NOMO-1 (cell line): ENCODE results near the gene COPS6.
A peak's percentile ranks its signal among the peaks of the same experiment; 100 is the strongest.

Experiments used
- DNase-seq, 2 experiments: peaks; one replicate each; lab custom pipeline; 2025; ENCODE audit not compliant: unreplicated experiment in 2 of 2; lab: John Stamatoyannopoulos, UW

The COPS6 gene

DNA sequence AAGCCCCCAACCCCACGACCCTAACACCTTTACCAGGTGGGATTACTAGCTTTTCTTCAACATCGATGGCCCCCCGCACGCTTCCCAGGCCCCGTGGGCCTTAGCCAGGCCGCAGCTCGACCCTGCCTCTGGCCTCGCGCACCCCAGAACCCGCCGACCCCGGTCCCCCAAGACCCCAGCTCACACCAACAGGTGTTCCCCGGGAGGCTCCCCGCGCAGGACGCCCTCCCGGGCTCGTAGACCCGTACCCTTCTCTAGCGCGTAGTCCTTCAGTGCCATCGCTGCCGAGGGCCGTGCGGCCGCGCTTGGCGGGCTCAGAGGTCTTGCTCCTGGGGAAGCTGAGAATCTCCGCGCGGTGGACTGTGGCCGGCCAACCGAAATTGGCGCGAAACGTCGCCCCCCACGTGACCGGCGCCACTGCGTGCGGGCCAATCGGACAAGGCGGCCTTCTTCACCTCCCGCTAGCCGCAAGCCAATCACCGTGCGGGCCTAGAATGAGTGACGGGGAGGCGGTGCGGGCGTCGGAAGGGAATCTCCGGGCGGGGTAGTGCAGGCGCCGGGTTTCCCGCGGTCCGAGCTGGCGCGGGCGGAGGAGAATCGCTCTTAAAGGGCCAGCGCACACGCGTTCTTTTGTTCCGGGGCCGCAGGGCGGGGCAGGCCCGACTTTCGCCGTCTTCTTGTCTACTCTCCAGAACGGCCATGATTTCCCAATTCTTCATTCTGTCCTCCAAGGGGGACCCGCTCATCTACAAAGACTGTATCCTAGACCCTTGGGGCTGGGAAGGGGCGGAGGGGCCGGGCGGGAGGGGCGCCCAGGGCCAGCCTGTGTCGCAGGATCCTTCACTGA, 12.5 kb downstream of the COPS6 start, which contains the start of the genes AP4M1 and MCM7:
Gene AP4M1, plus strand, starts transcription at position 628 of the 847 bp plus-strand sequence. Its CDS starts 72 bp downstream, at position 700.
Gene MCM7, minus strand, starts transcription at position 382 of the 847 bp plus-strand sequence. Its CDS starts 103 bp downstream, at position 279.
- peak; percentile 100 for DNase-seq

DNA sequence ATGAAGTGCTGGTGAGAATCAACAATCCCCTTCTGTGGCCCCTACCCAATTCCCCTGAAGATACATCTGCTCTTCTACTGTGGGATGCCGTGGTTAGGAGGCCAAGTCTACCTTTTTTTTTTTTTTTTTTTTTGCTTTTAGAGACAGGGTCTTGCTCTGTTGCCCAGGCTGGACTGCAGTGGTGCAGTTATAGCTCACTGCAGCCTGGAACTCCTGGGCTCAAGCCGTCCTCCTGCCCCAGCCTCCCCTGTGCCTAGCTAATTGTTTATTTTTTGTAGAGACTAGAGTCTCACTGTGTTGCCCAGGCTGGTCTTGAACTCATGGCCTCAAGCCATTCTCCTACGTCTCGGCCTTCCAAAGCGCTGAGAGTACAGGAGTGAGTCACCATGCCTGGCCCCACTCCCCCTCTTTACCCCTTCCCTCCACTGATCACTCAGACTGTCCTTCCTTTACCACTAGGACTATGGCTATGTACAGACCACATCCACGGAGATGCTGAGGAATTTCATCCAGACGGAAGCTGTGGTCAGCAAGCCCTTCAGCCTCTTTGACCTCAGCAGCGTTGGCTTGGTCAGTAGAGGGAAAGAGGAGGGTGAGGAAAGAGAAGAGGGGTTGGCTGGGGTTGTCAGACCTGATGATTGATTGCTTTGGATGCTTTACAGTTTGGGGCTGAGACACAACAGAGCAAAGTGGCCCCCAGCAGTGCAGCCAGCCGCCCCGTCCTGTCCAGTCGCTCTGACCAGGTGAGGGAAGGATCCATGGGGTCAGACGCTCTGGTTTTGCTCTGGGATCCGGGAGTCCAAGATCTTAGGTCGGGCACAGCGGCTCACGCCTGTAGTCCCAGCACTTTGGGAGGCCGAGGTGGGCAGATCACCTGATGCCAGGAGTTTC, 14.4 kb downstream of the COPS6 start:
- DNase-seq, result no peak

DNA sequence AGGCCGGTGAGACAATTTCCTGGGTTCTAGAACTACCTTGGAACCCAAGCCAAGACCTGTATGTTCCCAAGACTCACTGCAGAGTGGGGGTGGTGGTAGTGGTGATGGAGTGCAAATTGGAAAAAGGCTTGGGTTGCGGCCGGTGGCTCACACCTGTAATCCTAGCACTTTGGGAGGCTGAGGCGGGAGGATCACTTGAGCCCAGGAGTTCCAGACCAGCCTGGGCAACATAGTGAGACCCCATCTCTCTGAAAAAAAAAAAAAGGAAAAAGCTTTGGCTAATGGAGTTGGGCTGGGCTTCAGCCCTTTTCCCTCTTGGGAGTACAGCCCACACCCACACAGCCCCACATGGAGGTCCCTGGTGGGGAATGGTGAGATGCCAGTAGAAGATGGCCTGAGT, 16.8 kb downstream of the COPS6 start:
- no peak for DNase-seq

DNA sequence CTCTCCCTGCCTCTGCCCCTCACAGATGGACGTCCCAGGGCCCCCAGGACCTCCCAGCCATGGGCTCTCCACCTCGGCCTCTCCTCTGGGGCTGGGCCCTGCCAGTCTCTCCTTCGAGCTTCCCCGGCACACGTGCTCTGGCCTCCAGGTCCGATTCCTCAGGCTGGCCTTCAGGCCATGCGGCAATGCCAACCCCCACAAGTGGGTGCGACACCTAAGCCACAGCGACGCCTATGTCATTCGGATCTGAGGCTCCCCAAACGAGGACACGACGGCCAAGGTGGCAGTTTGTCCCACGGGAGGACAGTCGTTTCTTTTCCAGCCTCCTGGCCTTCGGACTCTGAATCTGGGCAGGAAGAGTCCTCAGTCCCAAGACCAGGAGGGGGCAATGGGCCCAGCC, 17.9 kb downstream of the COPS6 start:
- no peak for DNase-seq

DNA sequence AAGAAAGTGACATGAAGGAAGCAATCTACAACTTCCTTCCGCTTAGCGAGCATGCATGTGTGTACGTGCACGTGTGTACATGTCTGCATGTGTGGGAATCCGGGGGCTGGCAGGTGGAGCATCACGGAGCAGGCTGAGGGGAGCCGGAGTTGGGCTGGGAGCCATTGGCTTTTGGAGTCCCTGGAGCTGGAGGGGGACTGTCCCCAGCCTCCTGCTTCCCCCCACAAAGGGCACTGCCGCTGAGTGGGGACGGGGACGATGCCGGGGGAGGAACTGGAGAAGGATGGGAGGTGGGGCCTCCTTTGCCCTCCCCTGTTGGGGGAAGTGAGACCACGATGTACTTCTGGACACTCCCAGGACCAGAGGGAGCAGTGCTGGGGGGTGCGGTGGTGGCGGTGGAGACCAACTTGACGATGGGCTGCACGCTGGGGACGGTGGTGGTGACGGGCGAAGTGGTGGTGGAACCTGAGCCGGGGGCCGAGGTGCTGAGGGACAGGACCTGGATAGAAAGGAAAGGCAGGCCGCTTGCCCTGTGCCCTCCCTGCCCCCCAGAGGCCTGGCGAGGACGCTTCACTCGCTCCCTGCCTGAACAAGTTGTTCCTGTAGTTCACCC, 18.5 kb downstream of the COPS6 start:
- no peak for DNase-seq

DNA sequence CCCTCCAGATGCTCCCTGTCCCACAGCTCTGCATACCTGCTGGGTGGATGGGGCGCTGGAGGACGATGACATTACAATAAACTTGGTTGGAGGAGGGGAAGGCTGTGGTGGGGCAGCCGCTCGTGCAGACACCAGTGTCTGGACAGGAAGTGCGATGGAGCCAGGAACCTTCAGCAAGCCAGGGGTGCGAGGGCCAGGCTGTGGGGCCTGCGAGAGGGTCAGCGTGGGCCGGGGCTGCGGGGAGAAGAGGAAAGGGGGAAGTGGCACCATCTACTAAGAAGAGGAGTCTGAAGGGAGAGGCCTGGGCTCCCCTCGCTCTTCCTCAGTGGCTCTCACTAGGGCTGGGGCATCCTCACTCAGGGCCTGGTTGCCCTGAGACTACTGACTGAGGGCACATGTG, 19.1 kb downstream of the COPS6 start:
- DNase-seq, result no peak

DNA sequence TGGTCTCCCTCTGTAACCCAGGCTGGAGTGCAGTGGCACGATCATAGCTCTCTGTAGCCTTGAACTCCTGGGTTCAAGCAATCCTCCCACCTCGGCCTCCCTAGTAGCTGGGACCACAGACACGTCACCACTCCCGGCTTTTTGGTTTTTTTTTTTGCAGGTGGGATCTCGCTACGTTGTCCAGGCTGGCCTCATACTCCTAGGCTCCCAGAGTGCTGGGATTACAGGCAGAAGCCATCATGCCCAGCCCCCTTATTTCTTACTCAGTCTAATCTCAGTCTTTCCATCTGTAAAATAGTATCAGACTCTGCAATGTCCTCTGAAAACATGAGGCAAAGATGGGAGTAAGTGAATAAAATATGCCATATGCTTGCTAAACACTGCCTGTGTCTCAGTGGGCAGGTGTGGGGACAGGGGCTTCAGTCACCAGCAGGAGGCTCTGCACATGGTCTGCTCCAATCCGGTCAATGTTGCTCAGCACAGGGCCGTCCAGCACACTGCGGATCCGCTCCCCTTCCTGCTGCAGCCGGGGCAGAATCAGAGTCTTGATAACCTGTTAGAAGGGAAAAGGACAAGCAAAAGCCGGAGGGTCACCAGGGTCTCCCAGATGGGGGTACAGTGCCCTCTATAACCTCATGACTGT, 20.9 kb downstream of the COPS6 start:
- DNase-seq, result no peak

DNA sequence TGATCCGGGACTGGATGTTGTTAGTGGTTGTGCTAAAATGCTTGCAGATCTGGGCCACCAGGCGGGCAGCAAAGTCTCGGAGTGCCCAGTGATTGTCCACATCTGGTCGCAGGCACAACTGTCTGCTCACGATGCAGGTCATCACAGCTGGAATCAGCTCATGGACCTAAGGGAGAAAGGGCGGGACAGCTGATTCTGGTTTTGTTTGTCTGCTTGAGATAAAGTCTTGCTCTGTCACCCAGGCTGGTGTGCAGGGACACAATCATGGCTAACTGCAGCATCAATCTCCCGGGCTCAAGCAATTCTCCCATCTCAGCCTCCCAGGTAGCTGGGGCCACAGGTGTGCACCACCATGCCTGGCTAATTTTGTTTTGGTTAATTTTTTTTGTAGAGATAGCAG, 22.4 kb downstream of the COPS6 start:
- DNase-seq, result no peak

DNA sequence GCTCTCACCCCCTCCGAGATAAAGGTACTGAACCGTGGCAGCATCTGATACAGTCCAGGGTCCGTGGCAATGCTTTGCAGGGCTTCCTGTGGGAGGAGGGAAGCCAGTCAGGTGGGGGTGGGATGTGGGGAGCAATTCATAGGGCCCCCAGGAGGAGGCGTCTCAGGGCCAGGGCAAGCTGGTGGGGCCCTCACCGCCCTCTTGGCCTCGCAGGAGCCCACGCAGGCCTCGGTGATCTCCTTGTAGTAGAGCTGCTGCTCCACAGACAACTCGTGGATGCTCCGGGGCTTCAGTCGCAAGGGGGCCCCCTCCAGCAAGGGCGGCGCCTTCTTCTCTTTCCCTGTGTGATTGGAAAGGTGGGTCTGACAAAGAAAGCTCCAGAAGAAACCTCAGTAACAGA, 23.1 kb downstream of the COPS6 start:
- DNase-seq, result no peak

DNA sequence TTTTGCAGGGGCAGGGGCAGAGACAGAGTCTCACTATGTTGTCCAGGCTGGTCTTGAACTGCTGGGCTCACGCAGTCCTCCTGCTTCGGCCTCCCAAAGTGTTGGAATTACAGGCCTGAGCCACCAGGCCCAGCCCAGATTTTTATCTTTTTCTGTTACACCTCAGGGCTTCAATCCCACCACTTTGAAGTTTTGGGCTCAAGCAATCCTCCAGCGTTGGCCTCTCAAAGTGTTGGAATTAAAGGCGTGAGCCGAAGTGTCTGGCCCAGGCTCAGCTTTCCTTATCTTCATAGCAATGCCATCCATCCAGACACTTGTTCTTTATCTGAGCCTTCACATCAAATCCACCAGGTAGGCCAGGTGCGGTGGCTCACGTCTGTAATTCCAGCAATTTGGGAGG, 26.3 kb downstream of the COPS6 start:
- DNase-seq, result no peak

DNA sequence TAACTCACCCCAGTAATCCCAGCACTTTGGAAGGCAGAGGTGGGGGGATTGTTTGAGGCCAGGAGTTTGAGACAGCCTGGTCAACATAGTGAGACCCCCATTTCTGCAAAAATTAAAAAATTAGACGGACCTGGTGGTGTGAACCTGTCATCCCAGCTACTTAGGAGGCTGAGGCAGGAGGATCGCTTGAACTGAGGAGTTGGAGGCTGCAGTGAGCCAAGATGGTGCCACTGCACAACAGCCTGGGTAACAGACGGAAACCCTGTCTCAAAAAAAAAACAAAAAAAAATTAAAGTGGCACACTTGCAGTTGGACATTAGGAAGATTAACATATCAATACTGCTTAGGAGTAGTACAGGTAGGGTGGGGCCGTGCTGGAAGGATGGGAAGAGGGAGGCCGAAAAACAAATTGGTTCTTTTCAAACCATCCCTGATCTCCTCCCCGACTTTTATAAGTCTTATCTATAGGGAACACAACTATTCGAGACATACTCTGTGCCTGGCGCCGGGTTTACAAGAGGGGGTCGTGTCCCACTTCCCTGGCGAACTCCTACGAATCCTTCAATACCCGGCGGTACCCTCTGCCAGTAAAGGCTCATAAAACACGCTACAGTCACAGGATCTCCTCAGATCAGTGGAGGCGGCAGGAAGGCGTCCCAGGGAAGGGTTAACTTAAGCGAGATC, 29.8 kb downstream of the COPS6 start:
- DNase-seq, result no peak

DNA sequence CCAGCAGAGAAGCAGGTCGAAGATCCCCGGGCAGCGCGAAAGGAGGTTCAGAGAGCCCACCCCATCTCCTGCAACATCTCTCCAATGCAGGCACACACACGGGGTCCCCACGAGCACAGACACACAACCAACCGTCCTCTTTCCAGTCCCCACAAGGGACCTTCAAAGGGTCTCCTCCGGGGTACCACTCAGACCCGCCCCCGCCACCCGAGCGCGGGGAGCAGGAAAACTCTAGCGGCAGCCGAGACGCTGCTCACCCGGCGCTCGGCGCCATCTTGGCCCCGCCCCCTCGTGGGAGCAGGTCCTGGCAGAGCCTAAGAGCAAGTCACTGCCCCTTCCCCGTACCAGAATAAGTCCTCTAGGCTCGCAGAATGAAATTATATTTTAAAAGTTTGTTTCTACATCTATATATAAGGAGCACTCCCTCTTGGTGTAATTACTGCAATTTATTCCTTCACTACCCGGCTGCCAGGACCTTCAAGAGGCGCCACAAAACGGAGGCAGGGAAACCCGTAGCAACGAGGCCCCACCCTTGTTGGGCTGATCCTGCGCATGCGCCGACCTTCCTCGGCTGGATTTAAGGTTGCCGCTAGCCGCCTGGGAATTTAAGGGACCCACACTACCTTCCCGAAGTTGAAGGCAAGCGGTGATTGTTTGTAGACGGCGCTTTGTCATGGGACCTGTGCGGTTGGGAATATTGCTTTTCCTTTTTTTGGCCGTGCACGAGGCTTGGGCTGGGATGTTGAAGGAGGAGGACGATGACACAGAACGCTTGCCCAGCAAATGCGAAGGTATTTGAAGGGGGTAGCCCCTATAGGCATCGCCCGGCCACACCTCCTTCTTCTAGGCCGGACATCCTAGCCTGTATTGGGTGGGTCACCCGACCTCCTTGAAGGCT, 30.6 kb downstream of the COPS6 start, which contains the start of the genes CNPY4 and TAF6:
Gene CNPY4, plus strand, starts transcription at position 563 of the 898 bp plus-strand sequence. Its CDS starts 111 bp downstream, at position 674.
Gene TAF6, minus strand, starts transcription at position 287 of the 898 bp plus-strand sequence. CDS start 5,149 bp downstream, outside the sequence.
- peak; percentile 94 to 98 for DNase-seq

DNA sequence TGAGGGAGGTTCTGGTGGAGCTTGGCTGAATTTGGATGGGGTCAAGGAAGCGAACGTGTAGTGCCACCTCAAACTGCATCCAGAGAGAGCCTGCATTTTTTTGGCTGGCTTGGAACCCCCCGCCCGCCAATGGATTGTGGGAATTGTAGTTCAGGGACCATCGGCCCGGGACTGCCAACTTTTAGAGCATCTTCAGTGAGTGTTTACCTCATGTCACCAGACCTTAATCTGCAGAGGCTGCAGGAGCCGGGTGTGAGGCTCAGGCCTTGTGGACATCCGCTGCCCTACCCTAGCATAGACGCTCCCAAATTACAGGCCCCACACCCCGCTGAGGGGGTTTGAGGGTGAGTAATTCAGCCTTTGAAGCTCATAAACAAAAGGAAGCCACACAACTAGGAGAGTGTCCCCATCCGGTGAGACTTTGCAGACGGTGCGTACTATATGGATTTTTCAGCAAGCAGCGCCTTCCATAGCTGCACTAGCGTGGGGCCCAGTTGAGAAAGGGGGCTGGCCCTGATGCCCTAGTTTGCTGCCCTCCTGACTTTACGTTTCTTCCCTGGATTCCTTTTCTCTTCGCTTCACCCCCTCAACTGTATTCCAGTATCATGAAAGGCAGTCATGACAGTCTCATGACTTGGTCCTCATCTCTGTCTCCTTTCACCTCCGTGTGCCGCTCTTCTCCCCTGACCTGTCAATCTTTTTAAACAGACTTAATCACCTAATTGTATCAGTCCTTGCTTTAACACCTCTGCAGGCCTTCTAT, 31.4 kb downstream of the COPS6 start:
- peak; percentile 76 to 77 for DNase-seq

DNA sequence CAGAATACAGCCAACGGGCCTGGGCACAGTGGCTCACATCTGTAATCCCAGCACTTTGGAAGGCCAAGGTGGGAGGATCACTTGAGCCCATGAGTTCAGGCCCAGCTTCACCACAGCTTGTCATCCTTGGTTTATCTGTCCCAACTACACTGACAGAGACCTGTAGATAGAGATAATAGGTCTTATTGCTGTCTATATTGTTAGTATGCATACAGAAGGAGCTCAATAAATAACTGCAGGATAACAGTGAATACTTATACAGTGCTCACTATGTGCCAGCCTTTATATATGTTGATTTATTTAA, 31.9 kb downstream of the COPS6 start:
- DNase-seq, result no peak

DNA sequence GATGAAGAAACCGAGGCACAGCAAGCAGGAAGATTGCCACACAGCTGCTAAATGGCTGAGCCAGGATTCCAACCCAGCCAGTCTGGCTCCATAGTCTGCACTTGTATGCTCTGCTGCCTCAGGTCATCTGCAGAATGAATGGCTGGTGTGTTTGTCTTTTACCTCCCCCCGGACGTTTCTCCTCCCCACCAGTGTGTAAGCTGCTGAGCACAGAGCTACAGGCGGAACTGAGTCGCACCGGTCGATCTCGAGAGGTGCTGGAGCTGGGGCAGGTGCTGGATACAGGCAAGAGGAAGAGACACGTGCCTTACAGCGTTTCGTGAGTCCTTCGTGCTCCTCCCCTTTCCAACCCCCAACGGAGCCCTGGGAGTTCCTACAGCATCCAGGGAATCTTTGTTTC, 33.3 kb downstream of the COPS6 start:
- no peak for DNase-seq

DNA sequence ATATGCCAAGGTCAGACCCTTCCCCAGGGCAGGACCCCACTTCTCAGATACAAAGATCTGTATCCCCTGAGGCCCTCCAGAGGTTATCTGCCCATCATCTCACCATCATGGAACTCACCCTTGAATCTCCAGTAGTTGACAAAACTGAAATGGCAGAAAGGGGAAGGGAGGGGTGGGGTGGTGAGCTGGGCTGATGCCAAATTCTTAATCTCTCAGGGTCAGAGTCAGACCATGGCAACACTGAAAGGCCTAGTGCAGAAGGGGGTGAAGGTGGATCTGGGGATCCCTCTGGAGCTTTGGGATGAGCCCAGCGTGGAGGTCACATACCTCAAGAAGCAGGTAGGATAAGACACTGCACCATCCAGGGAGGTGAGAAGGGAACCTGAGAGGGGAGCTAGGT, 33.8 kb downstream of the COPS6 start:
- DNase-seq, result no peak

DNA sequence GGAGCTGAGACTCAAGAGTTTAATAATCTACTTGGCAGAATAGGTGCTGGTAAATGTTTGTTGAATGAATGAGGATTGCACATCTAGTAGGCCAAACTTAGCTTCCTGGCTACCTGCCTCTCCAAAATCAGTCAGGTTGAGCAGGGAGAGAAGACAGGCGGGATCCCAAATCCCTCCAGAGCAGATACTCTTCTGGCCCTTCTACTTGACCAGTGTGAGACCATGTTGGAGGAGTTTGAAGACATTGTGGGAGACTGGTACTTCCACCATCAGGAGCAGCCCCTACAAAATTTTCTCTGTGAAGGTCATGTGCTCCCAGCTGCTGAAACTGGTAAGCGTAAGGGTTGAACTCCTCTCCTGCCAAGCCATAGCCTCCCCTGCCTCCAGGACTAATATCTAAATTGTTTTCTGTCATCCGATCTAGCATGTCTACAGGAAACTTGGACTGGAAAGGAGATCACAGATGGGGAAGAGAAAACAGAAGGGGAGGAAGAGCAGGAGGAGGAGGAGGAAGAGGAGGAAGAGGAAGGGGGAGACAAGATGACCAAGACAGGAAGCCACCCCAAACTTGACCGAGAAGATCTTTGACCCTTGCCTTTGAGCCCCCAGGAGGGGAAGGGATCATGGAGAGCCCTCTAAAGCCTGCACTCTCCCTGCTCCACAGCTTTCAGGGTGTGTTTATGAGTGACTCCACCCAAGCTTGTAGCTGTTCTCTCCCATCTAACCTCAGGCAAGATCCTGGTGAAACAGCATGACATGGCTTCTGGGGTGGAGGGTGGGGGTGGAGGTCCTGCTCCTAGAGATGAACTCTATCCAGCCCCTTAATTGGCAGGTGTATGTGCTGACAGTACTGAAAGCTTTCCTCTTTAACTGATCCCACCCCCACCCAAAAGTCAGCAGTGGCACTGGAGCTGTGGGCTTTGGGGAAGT, 35.8 kb downstream of the COPS6 start:
- no peak for DNase-seq
